ENCODE data around the gene ZDHHC4.
"Not testable (repeated sequence)": the region's sequence is repeated elsewhere in the genome, so short reads cannot be mapped to it uniquely, and the experiment has no call there.

The ZDHHC4 gene

GRCh38 chr7:6608081-6608480 lies 30.8 kb downstream of the ZDHHC4 start:
- DNase-seq = no peak

- DNase-seq = no peak
These were observed 31.5 kb downstream of the ZDHHC4 start for GRCh38 chr7:6608794-6609193.

GRCh38 chr7:6612819-6613218 lies 35.6 kb downstream of the ZDHHC4 start:
- DNase-seq = no peak

- no peak for DNase-seq
These were observed 36.5 kb downstream of the ZDHHC4 start for GRCh38 chr7:6613706-6614105.

- DNase-seq = no peak
These were observed 37.9 kb downstream of the ZDHHC4 start, which contains the start of gene ZNF853 for GRCh38 chr7:6614953-6615722. Gene ZNF853 (plus strand): TSS chr7:6615610. CDS start chr7:6616175, 565 bp downstream.

- DNase-seq = no peak
These were observed 38.7 kb downstream of the ZDHHC4 start for GRCh38 chr7:6615723-6616555.

GRCh38 chr7:6616854-6617643 lies 39.8 kb downstream of the ZDHHC4 start:
- DNase-seq = no peak

- no peak for DNase-seq
These were observed 41.4 kb downstream of the ZDHHC4 start for GRCh38 chr7:6618621-6619020.

- DNase-seq = no peak
These were observed 42.7 kb downstream of the ZDHHC4 start for GRCh38 chr7:6619961-6620360.

GRCh38 chr7:6621195-6622133 lies 44.2 kb downstream of the ZDHHC4 start:
- no peak for DNase-seq

GRCh38 chr7:6622134-6622710 lies 45.0 kb downstream of the ZDHHC4 start:
- no peak for DNase-seq

- no peak for DNase-seq
These were observed 46.5 kb downstream of the ZDHHC4 start for GRCh38 chr7:6623589-6624245.

- DNase-seq = no peak
These were observed 47.0 kb downstream of the ZDHHC4 start for GRCh38 chr7:6624246-6624611.

GRCh38 chr7:6628045-6628444 lies 50.8 kb downstream of the ZDHHC4 start:
- DNase-seq = no peak

GRCh38 chr7:6630007-6630849 lies 53.0 kb downstream of the ZDHHC4 start:
- no peak for DNase-seq

GRCh38 chr7:6631605-6632004 lies 54.4 kb downstream of the ZDHHC4 start:
- no peak for DNase-seq

- DNase-seq = no peak
These were observed 56.8 kb downstream of the ZDHHC4 start for GRCh38 chr7:6634021-6634420.

GRCh38 chr7:6634971-6635370 lies 57.7 kb downstream of the ZDHHC4 start:
- DNase-seq = not testable (repeated sequence)

- peak; percentile 39 for DNase-seq
These were observed 59.7 kb downstream of the ZDHHC4 start, which contains the start of gene ZNF316 for GRCh38 chr7:6636741-6637543. Gene ZNF316 (plus strand): TSS chr7:6637318. CDS start chr7:6642410, 5,092 bp downstream.
